Medulla oblongata (tissue), 1 donor: ENCODE data around the gene PROSER2.

Source experiments
- DNase-seq: peaks from one replicate; pipeline ENCODE4 v3.0.0-alpha.2; 2015; ENCODE audit errors: extremely low spot score

PROSER2 gene

DNA sequence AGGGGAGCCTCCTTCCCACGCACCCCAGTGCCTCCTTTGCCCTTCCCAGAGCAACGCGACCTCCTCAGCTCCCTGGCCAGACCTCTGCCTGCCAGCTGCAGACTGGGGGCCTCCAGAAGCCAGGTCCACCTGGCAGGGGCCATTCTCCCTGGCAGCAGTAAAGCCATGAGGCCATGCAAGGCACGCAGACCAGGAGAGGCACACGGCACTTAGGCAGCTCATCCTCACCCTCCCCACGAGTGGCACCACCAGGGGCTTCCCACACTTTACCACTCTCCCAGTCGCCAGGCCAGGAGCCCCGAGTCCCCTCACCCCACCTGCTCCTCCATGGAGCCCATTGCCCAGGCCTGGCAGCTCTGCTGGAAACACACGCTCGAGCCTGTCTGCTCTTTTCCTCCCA lies 85.4 kb downstream of the PROSER2 start:
- no peak for DNase-seq

DNA sequence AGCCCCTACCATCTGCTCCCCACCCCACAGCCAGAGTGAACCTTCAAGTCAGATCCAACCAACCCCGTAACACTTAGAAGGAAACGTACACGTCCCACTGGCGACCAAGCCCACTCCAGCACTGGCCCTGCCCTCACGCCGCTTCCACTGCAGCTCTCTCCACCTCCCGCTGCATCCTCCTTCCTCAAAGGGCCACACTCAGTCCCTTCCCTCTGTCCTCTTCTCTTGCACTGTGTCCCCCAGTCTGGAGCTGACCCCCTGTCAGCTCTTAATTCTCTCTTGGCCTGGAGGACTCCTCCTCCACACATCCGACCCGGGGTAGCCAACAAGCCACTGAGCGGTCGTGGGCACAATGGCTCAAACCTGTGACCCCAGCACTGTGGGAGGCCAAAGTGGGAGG lies 85.8 kb downstream of the PROSER2 start:
- no peak for DNase-seq

DNA sequence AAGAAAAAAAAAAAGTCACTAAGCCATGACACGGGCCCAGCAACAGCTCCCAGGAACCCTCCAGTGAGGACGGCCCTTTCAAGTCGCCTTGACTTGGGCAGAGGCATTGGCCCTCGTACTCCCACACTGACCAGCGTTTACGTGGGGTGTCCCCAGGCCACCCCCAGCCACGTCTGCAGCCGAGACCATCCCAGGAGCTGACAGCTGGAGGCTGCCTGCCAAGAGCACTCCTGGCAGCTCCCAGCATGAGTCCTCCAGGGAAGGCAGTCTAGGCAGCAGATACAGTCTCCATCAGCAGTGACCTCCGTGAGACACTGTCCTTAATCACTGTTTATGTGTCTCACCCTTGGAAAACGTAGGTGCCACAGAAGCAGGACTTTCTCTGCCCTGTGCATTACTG lies 86.5 kb downstream of the PROSER2 start:
- DNase-seq, result no peak

DNA sequence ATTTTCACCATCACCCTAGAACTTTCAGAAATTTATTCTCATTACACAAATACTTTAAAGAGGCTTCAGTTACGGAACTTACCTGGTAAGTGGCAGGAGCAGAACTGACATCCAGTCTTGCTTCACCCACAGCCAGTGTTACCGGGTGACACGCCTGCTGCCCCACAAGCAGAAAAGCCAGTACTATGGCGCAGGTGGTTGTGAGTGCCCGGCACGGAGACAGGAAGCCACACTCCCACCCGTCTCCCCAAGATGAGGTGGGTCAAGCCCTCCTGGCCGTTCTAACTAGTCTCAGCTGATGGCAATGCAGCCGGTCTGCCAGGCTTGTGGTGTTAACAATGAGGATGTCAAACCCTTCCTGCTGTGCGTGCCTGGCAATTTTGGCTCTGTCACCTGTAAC lies 86.9 kb downstream of the PROSER2 start:
- DNase-seq, result no peak

DNA sequence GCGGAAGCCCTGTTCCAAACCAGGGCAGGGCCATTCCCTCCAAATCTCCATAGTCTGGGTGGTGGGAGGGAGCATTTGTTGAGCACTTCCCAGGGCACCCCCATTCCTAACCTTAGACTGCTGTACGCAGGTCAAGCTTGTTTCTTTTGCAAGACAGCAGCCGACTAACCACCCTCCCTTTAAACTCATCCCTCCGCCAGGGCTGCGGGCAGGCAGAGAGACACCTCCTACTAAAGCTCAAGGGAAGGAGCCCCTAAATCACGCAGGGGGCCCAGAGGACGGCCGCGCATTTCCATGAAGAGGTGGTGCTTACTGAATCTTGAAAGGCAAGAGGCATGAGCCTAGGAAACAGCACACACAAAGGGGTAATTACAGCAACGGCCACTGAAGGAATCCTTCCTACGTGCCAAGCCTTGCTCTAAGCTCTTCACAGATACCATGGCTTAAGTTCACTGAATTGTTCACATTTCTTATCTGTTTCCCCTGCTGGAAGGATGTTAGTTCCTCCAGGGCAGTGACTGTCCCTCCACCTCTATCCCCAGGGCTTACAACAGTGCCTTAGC lies 90.0 kb downstream of the PROSER2 start:
- no peak for DNase-seq

DNA sequence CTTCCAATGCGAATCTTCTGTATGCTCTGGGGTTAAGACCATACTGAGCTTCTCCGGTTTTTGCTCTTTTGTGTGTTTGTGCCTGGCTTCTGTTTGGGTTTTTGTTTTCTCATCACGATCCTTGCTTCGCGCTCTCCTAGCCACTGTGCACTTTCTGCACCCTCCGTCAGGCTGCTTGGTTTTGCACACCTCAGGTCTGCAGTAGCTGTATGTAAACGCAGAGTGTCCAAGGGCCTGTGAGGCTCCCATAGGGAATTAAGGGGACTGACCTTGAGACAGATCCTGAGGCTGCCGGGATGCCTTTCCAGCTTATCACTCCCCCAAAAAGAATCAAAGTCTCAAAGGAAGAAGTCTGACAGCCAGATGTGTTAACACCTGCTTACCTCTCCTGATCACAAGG lies 95.2 kb downstream of the PROSER2 start:
- no peak for DNase-seq

DNA sequence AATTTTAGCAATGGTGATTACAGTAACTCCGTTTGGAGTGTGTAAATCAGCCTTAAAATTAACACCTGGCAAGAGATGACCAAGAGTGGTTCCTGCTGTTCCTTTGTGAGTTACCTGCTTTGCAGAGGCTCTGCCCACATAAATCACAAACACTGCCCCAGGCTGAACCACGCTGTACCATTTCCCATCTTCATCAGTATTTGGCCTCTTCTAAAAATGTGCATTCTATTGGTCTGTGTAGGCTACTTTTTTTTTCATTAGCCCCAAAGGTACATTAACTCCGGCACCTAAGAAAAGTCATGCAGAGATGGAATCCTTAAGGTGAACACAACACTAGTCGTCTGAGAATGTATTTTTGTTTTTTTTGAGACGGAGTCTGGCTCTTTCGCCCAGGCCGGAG lies 96.1 kb downstream of the PROSER2 start:
- DNase-seq, result no peak
